ENCODE measurements around the gene ACKR1.

Gene ACKR1

GRCh38 chr1:159187033-159187432, 17.6 kb upstream of the ACKR1 start:
- DNase-seq (ENCODE audit: low read depth in 2 of 3, low spot score in 2 of 3) = no peak

DNA sequence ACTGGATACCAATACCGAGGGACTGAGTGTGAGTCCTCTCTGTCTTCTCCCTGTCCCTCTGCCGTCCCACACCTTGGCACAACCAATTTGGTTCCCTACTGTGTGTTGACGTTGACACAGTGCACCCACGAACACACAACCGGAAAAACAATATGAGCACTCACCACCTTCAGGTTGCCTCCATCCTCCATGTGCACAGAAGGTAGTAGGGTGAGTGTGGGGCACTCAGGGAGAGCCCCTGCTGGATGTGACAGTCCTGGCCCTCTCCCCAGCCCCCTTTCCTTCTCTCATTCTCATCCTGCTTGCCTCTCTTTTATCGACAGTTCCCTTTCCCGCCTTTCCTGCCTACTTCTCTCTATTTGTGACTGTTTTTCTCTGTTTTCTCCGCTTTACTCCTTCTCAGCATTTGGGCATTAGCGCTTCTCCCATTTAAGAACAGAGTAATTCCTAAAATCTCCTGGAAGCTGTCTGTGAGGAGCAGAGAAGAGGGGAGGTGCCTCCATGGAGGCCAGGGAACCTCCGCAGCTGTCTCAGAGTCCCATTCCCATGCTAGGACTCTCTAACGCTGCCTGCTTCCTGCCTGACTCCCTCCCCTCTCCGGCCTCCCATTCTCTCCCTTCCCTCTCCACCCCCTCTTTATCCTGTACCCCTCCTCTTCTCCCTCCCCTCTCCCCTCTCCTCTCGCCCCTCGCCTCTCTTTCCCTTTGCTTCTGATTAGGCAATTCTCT, 16.9 kb upstream of the ACKR1 start:
- DNase-seq (ENCODE audit: low read depth in 2 of 3, low spot score in 2 of 3) = no peak

DNA sequence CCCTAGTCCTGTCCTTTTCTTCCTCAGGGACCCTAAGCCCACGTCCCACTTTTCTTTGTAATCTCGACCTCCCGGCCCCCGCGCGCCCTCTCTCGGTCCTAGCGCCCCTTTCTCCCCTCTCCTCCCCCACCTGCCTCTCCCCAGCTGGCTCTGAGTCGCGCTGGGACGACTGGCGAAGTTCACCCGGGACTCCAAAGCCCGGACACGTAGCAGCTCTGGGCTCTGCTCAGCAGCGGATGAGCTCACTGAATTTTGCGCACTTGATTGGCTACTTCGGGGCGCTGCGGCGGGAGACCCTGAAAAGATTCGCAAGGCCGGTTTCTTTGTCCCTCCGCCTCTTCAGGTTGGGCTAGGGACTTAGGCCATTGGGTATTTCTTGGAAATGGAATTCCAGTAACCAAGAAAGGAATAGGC, 16.3 kb upstream of the ACKR1 start:
- no peak for DNase-seq (ENCODE audit: low read depth in 2 of 3, low spot score in 2 of 3)

DNA sequence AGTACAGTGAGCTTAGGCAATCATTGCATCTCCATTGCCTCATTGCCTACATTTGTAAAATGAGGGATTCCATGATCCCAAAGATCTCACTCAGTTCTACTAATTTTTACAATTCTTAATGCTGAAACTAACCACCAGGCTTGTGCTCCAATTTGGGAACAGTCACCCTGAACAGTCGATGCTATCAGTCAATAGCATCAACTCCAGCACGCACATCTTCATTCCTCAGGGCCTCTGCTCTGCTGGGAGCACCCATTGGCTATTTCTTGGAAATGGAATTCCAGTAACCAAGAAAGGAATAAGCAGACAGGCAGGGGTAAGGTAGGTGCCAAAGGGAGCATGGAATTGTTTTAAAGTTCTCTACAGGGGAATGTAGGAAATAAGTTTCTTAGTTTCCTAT, 14.2 kb upstream of the ACKR1 start:
- no peak for DNase-seq (ENCODE audit: low read depth in 2 of 3, low spot score in 2 of 3)

DNA sequence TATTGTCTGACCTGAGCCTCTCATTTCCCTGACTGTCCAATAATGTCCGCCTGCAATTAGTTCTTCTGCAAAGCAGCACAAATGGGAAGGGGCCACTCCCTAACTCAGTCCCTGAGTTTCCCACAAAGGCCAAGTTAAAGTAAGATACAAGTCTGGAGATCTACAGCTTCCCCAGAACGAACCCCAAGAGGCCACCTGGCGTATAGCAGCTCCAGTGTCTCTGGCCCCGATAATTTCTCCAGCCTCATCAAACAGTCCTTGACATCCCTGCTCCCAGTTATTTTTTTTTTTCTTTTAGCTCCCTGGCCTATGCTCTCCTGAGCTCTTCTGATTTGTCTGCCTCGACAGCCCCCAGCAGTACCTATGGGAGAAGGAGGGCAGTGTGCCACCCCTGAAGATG, 8.1 kb upstream of the ACKR1 start:
- DNase-seq (ENCODE audit: low read depth in 2 of 3, low spot score in 2 of 3) = no peak

- peak in 2 of 3 experiments; percentile 19 to 41 for DNase-seq (ENCODE audit: low read depth in 2 of 3, low spot score in 2 of 3)
These were observed 6.8 kb upstream of the ACKR1 start for GRCh38 chr1:159197561-159198557.

DNA sequence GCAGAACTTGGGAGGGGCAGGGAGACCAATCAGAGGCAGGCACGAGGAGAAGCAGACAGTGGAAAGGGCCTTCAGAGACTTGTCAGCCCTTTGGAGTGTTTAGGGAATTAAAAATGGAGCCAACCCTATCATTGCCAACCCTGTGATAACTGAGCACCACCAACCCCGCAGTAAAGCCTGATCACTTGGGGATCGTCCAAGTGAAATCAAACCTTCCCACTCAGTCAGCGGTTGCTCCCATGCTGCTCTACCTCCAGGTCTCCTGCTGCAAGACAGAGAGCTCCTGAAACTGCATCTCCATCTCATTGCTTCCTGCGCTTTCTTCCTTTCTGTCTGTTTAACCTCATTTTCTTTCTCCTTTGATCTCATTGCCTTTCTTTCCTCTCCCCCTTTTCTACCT, 4.8 kb upstream of the ACKR1 start:
- DNase-seq (ENCODE audit: low read depth in 2 of 3, low spot score in 2 of 3) = no peak

- DNase-seq (ENCODE audit: low read depth in 2 of 3, low spot score in 2 of 3) = no peak
These were observed 3.9 kb upstream of the ACKR1 start for GRCh38 chr1:159200769-159201168.

DNA sequence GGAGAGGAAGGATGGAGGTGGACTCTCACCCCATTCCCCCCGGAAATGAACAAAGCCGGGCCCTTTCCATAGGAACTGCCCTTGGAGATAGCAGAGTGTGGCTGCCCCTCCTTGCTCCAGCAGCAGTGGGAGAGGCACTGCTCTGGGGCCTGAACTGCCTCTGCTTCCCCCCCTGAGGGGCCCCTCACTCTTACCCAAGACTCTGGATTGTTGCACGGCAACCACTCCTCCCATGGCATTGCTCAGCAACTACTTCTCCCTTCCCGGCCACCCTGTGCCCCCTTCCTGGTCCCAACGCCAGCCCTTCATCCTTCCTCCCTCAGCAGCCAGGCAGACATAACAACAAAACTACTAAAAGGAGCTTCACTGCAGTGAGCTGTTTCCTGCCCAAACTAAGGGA, 3.0 kb upstream of the ACKR1 start:
- no peak for DNase-seq (ENCODE audit: low read depth in 2 of 3, low spot score in 2 of 3)

DNA sequence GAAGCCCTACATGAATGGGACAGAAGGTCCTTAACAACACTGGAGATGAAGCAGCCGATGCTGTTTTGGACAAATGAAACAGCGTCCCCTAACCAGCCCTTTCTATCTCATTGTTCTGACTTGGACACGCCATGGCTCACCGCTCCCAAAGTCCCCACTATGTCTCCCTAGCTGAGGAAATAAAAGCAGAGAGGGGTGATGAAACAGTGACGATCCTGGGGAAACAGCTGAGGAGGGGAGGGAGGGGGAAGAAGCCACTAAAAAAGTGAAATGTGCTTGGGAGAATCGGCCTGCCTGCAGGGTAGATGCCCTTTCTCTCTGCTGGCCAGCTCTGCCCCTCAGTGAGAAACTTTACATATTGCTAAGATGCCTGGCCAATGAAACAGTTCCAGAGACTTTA, 1.1 kb upstream of the ACKR1 start:
- DNase-seq (ENCODE audit: low read depth in 2 of 3, low spot score in 2 of 3) = no peak

- no peak for DNase-seq (ENCODE audit: low read depth in 2 of 3, low spot score in 2 of 3)
These were observed 550 bp downstream of the ACKR1 start for GRCh38 chr1:159205225-159205624.

DNA sequence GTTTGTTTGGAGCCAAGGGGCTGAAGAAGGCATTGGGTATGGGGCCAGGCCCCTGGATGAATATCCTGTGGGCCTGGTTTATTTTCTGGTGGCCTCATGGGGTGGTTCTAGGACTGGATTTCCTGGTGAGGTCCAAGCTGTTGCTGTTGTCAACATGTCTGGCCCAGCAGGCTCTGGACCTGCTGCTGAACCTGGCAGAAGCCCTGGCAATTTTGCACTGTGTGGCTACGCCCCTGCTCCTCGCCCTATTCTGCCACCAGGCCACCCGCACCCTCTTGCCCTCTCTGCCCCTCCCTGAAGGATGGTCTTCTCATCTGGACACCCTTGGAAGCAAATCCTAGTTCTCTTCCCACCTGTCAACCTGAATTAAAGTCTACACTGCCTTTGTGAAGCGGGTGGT, 1.4 kb downstream of the ACKR1 start:
- no peak for DNase-seq (ENCODE audit: low read depth in 2 of 3, low spot score in 2 of 3)

GRCh38 chr1:159207080-159207479, 2.4 kb downstream of the ACKR1 start:
- DNase-seq (ENCODE audit: low read depth in 2 of 3, low spot score in 2 of 3) = no peak

DNA sequence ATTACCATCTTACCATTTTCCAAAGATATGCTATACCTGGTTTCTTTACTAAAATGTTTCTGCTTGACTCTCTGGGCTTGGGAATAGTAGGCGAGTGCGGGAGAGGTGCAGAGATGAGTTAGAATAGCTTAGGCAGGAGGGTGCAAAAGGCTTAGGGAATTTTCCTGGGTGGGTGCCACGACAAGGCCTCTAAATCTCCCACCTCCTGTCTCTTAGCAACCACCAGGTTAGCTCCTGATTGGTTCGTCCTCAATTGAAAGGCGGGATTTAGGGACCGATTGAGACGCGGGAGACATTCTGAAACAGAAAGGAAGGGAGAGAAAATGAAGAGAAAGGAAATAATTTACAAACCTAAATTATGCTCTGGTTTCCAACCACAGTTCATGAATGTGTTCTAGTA, 3.1 kb downstream of the ACKR1 start:
- no peak for DNase-seq (ENCODE audit: low read depth in 2 of 3, low spot score in 2 of 3)

DNA sequence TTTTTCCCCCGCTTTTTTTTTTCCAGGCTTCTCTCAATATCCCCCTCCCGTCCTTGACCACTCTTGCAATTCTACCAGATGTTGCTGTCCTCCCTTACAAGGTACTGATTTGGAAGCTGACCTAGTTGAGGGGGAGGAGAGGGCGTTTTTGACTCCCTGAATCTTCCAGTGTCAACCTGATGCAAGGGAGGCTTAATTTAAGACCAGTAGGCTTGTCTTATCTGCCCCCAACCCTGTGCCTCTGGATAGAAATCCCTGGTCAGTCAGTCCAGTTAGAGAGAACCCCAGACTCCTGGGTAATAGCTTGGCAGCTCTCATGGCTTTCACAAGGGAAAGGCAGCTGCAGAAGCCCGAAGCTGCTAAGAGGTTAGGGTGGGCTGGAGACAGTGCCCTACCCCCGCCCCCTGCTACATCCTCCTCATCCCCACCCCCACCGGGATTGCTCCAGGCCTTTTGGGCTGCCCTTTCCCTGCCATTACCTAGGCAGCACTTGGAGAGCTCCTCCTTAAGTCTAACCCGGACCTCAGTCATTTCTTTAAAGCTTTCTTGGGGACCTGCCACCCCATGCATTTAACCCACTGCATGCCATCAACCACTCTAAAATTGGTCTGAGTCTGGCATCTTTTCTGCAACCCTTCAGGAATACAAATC, 3.6 kb downstream of the ACKR1 start:
- no peak for DNase-seq (ENCODE audit: low read depth in 2 of 3, low spot score in 2 of 3)

GRCh38 chr1:159209061-159209460, 4.4 kb downstream of the ACKR1 start:
- DNase-seq (ENCODE audit: low read depth in 2 of 3, low spot score in 2 of 3) = no peak

- DNase-seq (ENCODE audit: low read depth in 2 of 3, low spot score in 2 of 3) = peak in 1 of 3 experiments; percentile 40
These were observed 6.9 kb downstream of the ACKR1 start for GRCh38 chr1:159211331-159212136.

DNA sequence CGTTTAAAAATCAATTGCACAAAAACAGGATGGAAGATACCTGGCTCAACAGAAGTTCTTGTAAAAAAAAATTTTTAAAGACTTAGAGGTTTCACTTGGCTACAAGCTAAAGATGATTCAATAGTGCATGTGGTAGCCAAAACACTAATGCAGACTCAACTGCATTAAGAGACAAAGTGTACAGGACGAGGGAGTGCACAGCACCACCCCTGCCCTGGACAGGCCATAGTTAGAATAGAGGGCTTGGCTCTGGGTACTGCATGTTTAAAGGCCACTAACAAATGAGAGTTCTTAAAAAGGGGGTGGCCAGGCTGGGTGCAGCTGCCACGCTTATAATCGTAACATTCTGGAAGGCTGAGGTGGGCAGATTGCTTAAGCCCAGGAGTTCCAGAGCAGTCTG, 7.9 kb downstream of the ACKR1 start:
- no peak for DNase-seq (ENCODE audit: low read depth in 2 of 3, low spot score in 2 of 3)

DNA sequence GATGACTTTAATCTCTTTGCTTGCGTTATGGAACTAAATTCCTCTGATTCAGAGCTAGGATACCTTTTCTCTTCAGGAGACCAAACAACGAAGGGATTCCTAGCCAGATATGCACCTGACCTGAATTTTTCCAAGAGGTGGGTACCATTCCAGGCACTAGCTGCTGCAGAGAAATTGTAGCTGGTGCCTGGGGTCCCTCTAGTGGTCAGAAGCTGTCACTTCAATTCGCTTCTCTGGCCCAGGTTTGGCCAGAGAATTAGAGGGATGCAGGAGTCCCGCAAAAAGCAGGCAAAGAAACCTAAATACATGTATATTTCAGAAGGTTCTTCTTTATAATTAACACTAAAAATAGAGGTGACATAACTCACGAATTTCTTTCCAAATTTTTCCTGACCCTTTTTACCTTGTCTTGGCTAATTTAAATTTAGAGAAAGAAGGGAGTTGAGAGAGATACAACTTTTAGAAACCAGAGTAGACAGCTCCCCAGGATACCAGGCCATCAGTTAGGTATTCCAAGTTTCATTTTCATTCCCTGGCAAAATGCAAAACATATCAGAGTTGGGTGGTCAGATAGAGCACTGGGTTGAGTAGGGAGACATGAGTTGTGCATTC, 9.6 kb downstream of the ACKR1 start:
- DNase-seq (ENCODE audit: low read depth in 2 of 3, low spot score in 2 of 3) = no peak
